HG03342 (cell line): Measurements from ENCODE around the gene OPN1MW3.
A peak's percentile ranks its signal among the peaks of the same experiment; 100 is the strongest.
"Not testable (repeated sequence)": the region's sequence is repeated elsewhere in the genome, so short reads cannot be mapped to it uniquely, and the experiment has no call there.

Experiments
- ATAC-seq: cut with Tn5 transposase; IDR thresholded peaks from one replicate; pipeline ENCODE4 v1.9.1; 2021; ENCODE audit warnings: mild to moderate bottlenecking, moderate library complexity; ENCODE audit not compliant: unreplicated experiment

OPN1MW3 gene

DNA sequence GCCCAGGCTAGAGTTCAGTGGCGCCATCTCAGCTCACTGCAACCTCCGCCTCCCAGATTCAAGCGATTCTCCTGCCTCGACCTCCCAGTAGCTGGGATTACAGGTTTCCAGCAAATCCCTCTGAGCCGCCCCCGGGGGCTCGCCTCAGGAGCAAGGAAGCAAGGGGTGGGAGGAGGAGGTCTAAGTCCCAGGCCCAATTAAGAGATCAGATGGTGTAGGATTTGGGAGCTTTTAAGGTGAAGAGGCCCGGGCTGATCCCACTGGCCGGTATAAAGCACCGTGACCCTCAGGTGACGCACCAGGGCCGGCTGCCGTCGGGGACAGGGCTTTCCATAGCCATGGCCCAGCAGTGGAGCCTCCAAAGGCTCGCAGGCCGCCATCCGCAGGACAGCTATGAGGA lies at the start of gene OPN1MW3:
Gene OPN1MW3, plus strand, starts transcription at position 301 of the 400 bp plus-strand sequence. Its CDS starts 38 bp downstream, at position 339.
- ATAC-seq: not testable (repeated sequence)

DNA sequence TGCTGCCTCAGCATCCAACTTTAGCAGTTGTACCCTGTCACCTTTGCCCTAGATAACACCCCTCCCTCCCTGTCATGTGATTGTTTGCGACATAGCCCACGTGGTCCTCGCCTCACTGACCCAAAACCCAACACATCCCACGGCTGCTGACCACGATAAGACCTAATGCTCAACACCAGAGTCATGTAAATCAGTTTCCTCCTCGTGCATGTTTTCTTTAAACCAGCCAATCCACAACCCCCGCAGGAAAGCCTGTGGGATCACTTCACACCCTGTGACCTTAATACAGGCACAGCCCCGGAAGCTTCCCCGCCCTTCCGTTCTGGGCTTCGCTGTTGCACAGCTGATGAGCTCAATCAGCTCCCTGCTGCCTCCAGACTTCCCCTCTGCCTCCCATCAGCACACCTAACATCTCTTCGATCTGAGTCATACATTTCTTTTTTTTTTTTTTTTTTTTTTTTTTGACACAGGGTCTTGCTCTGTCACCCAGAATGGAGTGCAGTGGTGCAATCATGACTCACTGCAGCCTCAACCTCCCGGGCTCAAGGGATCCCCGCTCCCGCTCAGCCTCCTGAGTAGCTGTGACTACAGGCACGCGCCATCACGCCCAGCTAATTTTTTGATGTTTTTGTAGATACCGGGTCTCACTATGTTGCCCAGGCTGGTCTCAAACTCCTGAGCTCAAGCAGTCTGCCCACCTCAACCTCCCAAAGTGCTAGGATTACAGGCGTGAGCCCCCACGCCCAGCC lies 47.5 kb upstream of the OPN1MW3 start:
- ATAC-seq: not testable (repeated sequence)

DNA sequence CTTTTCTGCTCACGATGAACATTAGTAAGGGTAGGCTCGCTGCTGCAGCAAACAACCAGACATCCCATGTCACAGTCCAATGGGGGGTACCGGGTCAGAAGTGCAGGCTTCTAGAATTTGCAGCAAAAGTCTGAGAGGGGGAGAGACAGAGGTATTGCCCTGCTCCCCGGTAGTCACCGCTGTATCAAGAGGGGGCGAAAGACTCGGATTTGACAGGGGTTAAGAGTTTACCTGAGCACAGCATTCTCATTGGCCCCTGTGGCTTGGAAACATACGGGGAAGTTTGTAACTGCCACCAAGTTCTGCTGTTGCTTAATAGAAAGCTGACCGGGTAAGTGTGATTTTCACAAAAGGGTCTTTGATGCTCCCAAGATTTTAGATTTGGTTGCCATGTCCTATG lies 46.3 kb upstream of the OPN1MW3 start:
- not testable (repeated sequence) for ATAC-seq

DNA sequence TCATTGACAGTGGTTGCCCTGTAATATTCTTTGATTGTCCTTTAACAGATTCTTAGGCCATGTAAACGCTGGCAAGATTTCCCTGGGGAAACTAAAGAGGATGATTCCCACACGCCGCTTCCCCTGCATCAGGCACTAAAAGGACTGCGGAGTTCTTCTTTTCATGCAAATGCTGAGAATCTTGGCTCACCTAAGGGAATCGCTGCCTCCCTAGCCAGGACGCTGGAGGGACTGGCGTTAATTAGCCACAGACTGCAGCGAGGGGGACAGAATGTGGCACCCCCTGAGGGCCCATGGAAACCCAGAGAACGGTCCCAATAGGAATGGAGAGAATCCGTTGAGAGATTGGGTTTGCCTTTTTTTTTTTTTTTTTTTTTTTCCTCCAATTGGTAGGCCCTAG lies 45.9 kb upstream of the OPN1MW3 start:
- not testable (repeated sequence) for ATAC-seq

DNA sequence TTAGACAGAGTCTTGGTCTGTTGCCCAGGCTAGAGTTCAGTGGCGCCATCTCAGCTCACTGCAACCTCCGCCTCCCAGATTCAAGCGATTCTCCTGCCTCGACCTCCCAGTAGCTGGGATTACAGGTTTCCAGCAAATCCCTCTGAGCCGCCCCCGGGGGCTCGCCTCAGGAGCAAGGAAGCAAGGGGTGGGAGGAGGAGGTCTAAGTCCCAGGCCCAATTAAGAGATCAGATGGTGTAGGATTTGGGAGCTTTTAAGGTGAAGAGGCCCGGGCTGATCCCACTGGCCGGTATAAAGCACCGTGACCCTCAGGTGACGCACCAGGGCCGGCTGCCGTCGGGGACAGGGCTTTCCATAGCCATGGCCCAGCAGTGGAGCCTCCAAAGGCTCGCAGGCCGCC lies 37.9 kb upstream of the OPN1MW3 start, which contains the start of gene OPN1MW2:
Gene OPN1MW2, plus strand, starts transcription at position 301 of the 400 bp plus-strand sequence. Its CDS starts 60 bp downstream, at position 361.
- ATAC-seq: not testable (repeated sequence)

DNA sequence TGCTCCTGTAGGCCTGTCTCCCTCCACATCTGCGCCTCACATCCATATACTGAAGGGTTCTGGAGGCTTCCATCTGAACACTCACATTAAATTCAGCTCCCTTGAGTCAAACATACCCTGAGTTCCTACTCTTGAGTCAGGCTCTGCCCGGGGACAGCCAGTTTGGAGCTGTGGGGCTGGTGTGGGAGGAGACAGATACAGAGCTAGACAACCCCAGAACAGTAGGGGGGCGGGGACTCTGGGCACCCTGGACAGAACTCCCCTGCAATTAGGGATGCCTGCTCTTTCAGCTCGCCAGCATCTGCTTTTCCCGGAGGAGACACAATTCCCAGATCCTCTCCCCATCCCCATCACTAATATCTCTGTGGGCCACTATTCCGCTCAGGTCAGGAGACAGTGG lies 32.1 kb upstream of the OPN1MW3 start:
- ATAC-seq: not testable (repeated sequence)

DNA sequence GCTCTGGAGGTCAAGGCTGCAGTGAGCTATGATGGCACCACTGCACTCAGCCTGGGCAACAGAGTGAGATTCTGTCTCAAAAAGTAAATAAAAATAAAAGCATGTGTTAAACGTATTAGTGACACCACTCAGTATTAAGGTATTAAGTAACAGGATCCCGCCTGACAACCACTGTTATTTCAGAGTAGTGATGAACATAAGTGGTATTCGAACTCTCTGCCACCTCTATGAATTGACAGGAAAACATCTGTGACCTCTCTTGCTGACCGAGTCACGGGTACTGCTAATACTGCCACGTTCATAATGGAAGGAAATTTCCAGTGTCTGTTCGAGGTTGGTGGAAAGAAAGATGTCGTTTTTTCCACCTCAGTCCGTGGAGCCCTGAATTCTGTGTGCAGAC lies 30.7 kb upstream of the OPN1MW3 start:
- not testable (repeated sequence) for ATAC-seq

DNA sequence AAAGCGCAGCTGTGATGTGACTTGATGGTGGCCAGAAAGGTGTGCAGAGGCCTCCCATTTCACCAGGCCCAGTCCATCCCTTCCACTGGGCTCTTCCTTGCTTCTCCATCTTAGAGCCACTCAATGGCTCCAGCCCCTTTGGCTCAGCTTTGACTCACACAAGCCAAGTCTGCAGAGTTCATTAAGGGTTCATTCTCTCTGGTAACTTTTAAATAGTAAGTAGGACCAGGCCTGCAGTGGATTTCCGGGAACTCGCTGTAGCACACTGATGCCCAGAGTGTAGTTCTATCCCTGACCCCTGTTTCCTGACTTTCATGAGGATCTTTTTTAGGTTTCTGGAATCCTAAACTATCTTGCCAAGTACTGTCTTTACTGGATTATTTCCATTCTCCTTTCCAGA lies 25.9 kb upstream of the OPN1MW3 start:
- ATAC-seq: not testable (repeated sequence)

DNA sequence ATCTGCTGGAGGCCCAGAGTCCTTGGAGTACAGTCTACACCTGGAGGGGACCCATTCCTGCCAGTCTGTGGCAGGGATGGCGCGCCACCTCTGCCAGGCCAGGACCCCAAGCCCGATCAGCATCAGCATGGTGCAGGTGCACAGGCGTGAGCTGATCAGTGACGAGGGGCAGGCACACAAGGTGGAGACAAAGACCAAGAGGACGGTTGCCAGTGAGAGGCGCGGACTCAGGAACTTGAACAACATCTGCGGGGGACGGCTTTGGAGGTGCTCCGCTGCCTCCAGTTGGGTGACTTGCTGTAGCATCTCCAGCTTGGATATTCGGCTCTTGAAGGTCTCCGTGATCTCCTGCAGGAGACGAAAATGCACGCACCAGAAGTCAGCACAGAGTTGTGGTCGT lies 23.8 kb upstream of the OPN1MW3 start:
- not testable (repeated sequence) for ATAC-seq

DNA sequence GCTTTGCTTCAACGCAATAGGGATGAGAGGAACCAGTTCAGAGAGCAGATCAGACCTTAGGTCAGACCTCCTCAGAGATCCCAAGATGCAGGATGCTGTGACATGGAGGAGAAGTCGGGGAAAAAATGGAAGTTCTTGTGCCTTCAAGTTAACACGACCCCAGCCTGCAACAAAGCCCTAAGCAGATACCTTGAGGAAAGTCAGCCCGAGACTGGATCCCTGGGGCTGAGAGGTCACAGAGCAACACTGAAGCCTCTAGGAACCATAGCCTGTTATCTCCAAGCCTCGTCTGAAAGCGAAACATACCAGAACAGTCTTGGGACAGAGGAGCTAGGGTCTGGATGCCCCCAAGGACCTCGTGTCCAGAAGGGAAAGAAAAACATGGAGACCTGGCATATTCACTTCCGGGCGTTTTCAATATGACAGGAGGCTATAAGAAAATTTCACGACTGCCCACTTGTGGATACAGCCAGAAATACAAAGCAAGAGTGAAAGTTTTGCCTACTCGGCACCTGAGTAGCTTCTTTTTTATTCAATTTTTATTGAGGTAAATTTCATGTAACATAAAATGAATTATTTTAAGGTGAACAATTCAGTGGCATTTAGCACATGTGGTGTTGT lies 18.3 kb upstream of the OPN1MW3 start:
- ATAC-seq: not testable (repeated sequence)

DNA sequence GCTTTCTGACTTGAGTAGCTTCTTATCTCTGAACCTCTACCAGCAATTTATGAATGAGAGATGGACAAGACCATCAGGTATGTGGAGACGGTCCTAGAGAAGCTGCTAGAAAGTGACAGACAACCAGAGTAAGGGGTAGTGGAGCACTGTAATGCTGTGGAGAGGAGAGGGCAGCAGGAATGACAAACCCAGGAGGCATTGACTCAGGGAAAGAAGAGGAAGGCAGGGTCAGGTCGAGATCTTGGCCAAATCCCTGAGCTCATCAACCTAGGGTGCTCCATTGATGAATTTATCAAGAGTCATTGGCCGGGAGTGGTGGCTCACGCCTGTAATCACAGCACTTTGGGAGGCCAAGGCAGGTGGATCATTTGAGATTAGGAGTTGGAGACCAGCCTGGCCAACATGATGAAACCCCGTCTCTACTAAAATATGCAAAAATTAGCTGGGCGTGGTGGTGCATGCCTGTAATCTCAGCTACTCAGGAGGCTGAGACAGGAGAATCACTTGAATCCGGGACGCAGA lies 17.3 kb upstream of the OPN1MW3 start:
- not testable (repeated sequence) for ATAC-seq

DNA sequence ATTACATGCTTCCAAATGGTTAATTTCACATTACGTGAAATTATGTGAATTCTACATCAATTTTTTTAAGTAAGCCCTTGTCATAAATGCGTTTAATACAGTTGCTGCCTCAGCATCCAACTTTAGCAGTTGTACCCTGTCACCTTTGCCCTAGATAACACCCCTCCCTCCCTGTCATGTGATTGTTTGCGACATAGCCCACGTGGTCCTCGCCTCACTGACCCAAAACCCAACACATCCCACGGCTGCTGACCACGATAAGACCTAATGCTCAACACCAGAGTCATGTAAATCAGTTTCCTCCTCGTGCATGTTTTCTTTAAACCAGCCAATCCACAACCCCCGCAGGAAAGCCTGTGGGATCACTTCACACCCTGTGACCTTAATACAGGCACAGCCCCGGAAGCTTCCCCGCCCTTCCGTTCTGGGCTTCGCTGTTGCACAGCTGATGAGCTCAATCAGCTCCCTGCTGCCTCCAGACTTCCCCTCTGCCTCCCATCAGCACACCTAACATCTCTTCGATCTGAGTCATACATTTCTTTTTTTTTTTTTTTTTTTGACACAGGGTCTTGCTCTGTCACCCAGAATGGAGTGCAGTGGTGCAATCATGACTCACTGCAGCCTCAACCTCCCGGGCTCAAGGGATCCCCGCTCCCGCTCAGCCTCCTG lies 9.9 kb upstream of the OPN1MW3 start:
- ATAC-seq: peak; percentile 84

DNA sequence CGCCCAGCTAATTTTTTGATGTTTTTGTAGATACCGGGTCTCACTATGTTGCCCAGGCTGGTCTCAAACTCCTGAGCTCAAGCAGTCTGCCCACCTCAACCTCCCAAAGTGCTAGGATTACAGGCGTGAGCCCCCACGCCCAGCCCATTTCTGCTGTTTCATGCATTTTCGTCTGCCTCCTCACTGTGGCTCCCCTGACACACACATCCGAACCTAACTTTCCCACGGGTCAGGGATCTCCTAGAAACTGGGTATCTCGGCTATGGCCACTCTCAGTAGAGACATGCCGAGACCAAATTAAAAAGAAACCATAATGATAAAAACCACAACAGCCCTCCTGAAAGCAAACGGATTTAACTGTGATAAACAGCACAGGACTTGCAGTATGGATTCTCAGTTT lies 9.3 kb upstream of the OPN1MW3 start:
- ATAC-seq: not testable (repeated sequence)

DNA sequence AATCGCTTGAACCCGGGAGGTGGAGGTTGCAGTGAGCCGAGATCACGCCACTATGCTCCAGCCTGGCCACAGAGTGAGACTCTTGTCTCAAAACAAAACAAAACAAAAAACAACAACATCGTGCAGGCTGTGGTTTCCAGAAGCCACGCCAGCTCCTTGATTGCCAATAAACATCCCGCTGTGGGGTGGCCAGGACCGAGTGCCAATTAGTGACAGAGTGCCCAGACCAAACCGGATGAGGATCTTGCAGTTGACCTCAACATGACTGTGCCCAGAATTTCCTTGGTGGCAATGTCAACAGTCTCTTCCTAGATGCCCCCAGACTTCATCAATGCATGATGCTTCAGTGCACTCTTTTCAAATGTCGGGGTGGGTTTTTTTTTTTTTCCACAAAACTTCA lies 1.3 kb downstream of the OPN1MW3 start:
- ATAC-seq: not testable (repeated sequence)

DNA sequence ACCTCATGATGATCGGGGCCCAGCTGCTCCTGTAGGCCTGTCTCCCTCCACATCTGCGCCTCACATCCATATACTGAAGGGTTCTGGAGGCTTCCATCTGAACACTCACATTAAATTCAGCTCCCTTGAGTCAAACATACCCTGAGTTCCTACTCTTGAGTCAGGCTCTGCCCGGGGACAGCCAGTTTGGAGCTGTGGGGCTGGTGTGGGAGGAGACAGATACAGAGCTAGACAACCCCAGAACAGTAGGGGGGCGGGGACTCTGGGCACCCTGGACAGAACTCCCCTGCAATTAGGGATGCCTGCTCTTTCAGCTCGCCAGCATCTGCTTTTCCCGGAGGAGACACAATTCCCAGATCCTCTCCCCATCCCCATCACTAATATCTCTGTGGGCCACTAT lies 5.7 kb downstream of the OPN1MW3 start:
- not testable (repeated sequence) for ATAC-seq

DNA sequence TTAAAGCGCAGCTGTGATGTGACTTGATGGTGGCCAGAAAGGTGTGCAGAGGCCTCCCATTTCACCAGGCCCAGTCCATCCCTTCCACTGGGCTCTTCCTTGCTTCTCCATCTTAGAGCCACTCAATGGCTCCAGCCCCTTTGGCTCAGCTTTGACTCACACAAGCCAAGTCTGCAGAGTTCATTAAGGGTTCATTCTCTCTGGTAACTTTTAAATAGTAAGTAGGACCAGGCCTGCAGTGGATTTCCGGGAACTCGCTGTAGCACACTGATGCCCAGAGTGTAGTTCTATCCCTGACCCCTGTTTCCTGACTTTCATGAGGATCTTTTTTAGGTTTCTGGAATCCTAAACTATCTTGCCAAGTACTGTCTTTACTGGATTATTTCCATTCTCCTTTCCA lies 11.9 kb downstream of the OPN1MW3 start:
- not testable (repeated sequence) for ATAC-seq

DNA sequence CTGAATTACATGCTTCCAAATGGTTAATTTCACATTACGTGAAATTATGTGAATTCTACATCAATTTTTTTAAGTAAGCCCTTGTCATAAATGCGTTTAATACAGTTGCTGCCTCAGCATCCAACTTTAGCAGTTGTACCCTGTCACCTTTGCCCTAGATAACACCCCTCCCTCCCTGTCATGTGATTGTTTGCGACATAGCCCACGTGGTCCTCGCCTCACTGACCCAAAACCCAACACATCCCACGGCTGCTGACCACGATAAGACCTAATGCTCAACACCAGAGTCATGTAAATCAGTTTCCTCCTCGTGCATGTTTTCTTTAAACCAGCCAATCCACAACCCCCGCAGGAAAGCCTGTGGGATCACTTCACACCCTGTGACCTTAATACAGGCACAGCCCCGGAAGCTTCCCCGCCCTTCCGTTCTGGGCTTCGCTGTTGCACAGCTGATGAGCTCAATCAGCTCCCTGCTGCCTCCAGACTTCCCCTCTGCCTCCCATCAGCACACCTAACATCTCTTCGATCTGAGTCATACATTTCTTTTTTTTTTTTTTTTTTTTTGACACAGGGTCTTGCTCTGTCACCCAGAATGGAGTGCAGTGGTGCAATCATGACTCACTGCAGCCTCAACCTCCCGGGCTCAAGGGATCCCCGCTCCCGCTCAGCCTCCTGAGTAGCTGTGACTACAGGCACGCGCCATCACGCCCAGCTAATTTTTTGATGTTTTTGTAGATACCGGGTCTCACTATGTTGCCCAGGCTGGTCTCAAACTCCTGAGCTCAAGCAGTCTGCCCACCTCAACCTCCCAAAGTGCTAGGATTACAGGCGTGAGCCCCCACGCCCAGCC lies 27.3 kb downstream of the OPN1MW3 start:
- ATAC-seq: peak; percentile 68

DNA sequence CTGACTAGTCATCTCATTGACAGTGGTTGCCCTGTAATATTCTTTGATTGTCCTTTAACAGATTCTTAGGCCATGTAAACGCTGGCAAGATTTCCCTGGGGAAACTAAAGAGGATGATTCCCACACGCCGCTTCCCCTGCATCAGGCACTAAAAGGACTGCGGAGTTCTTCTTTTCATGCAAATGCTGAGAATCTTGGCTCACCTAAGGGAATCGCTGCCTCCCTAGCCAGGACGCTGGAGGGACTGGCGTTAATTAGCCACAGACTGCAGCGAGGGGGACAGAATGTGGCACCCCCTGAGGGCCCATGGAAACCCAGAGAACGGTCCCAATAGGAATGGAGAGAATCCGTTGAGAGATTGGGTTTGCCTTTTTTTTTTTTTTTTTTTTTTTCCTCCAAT lies 29.0 kb downstream of the OPN1MW3 start:
- ATAC-seq: not testable (repeated sequence)

DNA sequence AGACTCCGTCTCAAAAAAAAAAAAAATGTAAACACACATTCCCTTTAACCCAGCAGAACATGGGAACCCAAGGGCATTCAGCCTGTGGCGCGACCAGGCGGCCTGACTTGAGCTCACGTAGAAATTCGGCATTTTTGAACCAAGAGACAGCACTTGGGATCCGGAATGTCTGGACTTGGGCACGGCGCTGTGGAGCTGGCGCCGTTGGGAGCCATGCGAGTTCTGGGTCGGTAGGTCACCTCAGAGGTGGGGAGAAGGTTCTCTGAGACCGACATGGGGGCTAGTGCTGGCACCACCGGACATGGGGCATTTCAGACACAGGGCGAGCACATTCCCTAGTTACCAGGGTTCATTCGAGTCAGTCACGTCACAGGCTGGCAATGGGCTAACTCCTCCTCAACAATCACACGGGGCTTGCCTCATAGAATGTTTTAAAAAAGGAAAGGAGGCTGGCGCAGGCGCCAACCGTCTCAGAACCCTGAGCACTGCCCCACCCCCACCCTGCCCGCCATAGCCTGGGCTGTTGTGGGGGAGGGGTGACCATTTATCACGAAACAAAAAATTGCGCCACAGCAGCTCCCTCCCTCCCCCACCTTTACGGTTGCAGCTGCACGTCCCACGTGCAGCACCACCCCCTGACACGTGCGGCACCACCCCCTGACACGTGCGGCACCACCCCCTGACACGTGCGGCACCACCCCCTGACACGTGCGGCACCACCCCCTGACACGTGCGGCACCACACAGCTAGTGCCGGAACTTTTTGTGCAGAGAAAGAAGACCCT lies 37.6 kb downstream of the OPN1MW3 start, which contains the start of gene TEX28:
Gene TEX28, minus strand, starts transcription at position 334 of the 784 bp plus-strand sequence. CDS start 3,007 bp downstream, outside the sequence.
- ATAC-seq: no peak
